Suppressor macrophage treated with lipopolysaccharide for 4 hours (primary cell): Measurements from ENCODE around the gene GXYLT2.

Experiments
- DNase-seq: peaks from one replicate; pipeline ENCODE4 v3.0.0-alpha.2; 2020

Gene GXYLT2, protein sequence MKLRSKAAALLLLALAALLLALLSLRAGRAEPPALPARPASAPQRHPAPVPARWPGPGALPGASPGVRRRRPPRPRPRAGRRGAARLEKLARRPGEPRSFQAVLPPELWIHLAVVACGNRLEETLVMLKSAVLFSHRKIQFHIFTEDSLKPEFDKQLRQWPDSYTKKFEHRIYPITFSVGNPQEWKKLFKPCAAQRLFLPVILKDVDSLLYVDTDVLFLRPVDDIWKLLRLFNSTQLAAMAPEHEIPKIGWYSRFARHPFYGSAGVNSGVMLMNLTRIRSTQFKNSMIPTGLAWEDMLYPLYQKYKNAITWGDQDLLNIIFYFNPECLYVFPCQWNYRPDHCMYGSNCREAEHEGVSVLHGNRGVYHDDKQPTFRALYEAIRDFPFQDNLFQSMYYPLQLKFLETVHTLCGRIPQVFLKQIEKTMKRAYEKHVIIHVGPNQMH

DNA sequence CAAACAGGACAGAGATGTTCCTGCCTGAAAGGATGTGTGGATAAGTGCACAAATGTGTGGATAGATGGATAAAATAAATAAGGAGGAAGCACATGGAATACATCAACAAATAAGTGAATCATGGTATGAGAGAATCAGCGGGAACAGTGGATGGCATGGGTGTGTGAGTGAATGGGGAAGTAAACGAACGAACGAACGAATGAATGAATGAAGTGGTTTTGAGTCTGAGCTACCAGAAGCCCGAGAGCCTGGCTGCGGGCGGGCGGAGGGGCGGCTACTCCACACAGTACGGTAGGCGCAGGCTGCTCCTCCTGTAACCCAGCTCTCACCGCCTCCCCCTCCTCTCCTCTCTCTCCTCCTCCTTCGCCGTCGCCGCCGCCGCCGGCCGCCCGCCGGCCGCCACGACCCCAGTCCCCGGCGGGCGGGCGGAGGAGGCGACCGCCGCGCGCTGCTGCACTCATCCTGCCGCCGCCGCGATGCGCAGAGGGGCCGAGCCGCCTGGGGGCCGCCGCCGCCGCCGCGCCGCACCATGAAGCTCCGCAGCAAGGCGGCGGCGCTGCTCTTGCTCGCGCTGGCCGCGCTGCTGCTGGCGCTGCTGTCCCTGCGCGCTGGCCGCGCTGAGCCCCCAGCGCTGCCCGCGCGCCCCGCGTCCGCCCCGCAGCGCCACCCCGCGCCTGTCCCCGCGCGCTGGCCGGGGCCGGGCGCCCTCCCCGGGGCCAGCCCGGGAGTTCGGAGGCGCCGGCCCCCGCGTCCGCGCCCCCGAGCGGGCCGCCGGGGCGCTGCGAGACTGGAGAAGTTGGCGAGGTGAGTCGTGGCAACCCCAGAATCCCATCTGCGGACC lies at the start of gene GXYLT2:
Gene GXYLT2, plus strand, starts transcription at position 342 of the 841 bp plus-strand sequence. Its CDS starts 188 bp downstream, at position 530.
- peak; percentile 46 for DNase-seq

DNA sequence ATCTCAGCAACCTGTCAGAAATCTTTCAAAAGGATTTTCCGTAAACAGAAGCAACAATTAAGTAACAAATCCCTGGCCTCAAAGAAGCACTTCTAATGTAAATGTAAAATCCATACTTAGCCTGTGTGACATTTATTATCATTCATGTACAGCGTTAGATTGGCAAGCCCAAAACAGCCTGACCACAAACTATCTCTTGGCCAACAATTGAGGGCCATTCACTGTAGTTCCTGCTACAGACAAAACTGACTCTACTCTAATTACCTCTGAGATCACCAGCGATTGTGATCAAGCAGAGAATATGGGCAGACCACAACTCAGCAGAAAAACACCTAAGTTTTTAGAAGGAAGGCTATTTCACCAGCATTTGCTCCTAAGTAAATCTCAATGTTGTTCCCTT lies 48.8 kb upstream of the GXYLT2 start:
- DNase-seq = no peak

GRCh38 chr3:72844436-72844993 lies 43.3 kb upstream of the GXYLT2 start:
- no peak for DNase-seq

DNA sequence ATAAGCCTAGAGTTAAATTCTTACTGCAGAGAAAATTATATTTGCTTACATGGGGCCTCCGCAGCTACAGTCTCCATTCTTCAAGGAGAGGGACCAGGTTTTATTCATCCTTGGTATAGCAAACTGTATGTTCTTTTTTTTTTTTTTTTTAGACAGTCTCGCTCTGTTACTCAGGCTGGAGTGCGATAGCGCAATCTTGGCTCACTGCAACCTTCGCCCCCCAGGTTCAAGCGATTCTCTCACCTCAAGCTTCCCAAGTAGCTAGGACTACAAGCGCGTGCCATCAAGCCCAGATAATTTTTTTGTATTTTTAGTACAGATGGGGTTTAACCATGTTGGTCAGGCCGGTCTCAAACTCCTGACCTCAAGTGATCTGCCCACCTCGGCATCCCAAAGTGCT lies 41.7 kb upstream of the GXYLT2 start:
- no peak for DNase-seq

GRCh38 chr3:72847282-72847681 lies 40.6 kb upstream of the GXYLT2 start:
- DNase-seq = no peak

DNA sequence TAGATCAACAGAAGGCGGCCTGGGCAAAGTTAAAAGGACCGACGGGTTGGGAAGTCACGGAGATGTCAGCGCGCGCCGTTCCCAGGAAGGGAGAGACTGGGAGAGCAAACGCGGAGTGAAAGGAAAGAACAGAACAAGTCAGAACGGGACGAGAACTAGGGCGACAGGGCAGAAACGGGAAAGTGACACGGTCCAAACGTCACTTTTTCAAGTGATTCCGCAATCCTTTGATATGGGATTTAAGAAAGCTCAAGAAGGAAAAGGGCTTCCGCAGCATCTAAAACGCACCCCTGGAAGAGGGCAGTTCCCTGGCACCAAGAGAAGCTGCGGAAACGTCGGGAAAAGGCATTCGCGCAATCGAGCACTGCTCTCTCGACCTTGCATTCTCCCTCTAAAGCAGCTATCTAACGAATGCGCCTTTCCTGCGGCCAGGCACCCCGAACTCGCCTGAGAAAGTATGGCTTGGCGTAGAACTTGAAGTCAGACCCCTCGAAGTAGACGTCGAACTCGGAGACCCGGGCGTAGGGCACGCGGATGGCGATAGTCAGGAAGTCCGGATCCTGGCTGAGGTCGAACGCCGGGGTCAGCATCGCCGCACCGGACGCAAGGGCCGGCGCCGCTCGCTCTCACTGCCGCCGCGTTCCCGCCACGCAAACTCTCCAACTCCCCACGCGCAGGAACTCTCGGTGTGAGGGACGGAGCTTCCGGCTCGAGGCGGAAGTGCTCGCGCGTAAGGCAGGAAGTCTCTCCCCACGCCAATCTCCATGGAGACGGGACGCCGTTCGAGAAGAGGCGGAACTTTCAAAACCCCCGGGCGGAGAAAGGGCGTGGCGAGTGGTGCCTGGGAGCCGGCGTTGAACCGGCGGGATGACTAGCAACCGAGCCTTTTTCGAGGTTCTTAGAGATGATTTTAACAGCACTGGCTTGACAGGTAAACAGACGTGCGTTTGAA lies 39.8 kb upstream of the GXYLT2 start, which contains the start of gene SHQ1:
Gene SHQ1, minus strand, starts transcription at position 695 of the 952 bp plus-strand sequence. Its CDS starts 105 bp downstream, at position 590.
- peak; percentile 98 for DNase-seq

GRCh38 chr3:72848703-72849081 lies 39.2 kb upstream of the GXYLT2 start:
- DNase-seq = peak; percentile 27

DNA sequence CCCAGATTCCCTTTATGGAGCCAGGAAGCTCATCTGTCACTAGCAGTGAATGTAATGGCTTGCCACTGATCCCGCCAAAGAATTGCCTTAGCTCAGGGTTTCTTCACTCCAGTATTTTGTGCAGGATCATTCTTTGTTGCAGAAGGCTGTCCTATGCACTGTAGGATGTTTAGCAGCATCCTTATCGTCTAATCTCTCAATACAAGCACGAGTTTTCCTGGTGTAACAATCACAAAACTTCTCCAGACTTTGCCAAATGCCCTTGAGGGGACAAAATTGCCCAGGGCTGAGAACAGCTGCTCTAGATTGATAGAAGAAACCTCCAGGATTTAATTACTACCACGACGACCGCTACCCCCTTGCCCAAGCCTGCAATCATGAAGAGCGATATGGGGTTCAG lies 32.8 kb upstream of the GXYLT2 start:
- DNase-seq = no peak

DNA sequence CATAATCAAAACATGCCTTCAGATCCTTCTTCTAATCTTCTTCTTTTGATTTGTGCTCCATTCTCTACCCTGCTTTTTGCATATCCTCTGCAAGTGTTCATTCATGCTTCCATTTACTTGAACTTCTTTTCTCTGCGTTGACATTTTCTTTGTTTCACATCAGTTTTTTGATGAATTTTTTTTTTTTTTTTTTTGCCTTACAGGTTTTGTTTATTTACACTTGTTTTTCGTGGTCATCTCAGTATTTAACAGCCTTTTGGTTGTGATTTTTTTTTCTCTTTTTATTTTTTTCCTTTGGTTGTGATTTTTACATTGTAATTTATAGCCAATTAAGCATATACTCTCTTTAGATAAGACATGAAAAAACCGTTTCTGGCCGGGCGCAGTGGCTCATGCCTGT lies 27.8 kb upstream of the GXYLT2 start:
- DNase-seq = no peak

DNA sequence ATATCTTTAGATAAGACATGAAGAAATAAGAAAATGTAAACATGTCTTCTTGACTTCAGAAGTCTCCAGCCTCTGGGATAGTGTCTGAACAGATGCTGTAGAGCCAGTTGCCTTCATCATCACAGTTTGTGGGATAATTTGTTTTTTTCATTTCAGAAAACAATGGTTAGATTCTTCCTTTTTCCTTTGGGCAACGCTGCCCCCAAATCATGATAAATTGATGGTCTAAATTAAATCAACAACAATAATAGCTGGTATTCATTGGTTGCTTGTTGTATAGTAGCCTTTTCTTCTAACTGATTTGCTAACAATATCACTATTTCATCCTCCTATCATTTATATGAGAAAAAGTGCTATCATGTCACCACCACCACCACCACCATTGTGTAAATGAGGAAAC lies 27.0 kb upstream of the GXYLT2 start:
- DNase-seq = no peak

DNA sequence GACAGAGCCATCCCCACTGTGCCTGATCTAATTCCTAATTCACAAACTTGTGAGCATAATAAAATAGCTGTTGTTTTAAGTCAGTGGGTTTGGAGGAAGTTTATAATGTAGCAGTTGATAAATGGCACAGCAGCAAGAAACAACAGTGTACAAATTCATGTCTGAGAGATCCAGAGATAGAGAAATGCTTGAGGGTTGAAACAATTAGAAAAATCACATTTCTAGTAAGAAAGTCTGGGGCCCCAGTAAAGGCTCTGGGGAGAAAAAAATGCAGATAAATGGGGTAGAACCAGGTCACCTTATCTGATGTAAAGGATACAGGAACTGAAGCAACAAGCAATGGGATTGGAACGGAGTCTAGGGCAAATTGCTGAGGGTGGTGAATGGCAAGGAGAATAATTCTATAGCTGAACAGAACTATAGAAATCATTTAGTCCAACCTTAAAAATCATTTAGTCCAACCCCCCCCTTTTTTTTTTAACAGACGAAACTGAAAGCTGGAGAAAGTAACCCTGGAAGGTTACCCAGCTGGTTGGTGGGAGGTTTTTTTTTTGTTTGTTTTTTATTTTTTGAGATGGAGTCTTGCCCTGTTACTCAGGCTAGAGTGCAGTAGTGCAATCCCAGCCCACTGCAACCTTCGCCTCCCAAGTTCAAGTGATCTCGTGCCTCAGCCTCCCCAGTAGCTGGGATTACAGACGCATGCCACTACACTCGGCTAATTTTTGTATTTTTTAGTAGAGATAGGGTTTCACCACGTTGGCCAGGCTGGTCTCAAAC lies 25.3 kb upstream of the GXYLT2 start:
- no peak for DNase-seq

DNA sequence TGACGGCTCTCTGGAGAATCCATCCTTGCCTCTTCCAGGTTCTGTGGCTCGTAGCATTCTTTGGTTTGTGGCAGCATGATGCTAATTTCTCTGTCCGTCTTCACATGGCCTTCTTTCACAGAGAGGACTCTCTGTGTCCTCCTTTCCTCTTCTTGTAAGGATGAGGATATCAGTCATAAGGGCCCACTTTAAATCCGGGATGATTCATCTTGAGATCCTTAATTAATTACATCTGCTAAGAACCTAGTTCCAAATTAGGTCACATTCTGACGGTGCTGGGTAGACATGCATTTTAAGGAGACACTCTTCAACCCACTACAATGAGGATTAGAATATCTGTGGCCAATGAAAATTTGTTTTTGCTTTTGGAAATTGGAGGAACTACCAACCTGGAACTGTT lies 15.7 kb upstream of the GXYLT2 start:
- DNase-seq = no peak

GRCh38 chr3:72887343-72887704 lies 522 bp upstream of the GXYLT2 start:
- no peak for DNase-seq

GRCh38 chr3:72888546-72889309 lies 882 bp downstream of the GXYLT2 start:
- no peak for DNase-seq

GRCh38 chr3:72889310-72890165 lies 1.7 kb downstream of the GXYLT2 start:
- DNase-seq = no peak

DNA sequence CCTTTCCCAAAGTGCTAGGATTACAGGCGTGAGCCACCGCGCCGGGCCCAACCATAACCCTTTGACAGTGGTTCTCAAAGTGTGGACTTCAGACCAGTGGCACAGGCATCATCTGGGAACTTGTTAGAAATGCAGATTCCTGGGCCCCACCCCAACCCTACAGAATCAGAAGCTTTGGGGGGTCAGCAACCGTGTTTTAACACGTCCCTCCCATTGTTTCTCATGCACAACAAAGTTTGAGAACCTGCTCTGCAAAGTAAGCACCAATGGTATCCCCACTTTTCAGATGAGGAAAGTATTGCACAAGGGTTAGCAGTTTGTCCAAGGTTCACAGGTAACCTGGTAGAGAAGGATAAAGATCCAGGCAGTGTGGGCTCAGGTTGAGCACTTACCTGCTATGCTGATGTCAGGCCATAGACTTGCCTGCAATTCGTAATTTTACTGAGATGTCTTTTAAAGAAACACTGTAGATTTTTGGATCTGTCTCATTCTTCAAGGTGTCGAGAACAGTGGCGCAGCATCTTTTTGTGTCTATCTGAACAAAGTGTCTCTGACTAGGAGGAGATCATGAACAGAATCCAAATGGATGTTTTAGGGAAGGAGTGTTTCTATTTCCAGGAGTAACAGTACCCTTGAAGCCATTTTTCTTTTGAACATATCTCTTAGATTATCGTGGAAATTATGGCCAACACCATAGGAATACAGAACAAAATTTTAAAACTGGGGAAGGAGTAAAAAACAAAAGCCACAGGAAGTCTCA lies 2.5 kb downstream of the GXYLT2 start:
- DNase-seq = no peak

DNA sequence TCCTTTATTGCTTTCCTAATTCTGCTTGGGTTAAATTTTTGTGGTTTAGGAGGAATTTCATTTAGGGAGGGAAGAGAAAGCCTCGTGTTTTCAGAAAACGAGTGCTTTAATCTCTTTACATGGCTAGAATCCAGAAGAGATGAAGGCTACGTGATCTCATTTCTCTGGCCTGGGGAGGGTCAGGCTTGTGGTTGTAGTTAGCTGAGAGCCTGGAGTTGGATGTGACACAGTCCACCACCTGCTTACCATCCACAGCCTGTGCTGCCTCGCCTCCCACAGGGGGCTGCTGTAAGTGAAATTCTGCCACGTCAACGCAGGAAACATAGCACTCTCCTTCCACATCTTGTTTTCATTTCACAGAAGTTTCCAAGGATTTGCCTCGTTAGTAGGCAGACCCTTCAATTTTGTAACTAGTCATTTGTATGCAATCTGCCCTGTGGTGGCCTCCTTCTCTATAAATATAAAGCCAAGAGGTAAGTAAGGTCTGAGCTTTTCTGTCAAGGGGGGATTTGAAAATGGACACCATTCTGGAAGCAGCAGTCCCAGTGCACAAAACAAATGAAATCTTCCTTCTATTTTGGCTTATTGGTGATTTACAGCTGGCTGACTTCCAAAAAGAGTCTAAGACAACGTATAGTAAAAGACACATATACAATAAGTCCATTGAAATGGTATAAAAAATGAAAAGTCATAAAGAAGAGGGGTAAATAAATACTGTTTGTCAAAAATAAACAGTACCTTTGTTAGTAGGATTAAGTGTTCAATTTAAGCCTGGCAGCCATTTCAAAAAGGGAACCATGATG lies 3.4 kb downstream of the GXYLT2 start:
- no peak for DNase-seq
